ENCODE data around the gene PBLD. TPM values are rescaled to one million over a fixed set of nuclear protein-coding genes. Genes with fewer than 3 reads are reported as not detected.

Gene PBLD
- total RNA-seq, 1 experiment from 2014 or later = 3.5 TPM

- Histone ChIP-seq H3K27me3 (ENCODE audit: insufficient read depth, low read length) (no peaks in the 10 kb centered on the region), H3K56ac (ENCODE audit: insufficient read length, low read depth, low read length) (no peak overlapping the region), H2BK15ac (ENCODE audit: low read depth, low read length) (no peak overlapping the region), H3K9ac (ENCODE audit: extremely low read depth, insufficient read length, low read length) (no peak overlapping the region), H3K9me3 (ENCODE audit: control insufficient read depth, low read depth, low read length) (no peaks in the 10 kb centered on the region), H3K79me2 (ENCODE audit: insufficient read depth, low read length) (no peaks in the 10 kb centered on the region), H2BK120ac (ENCODE audit: low read depth, low read length, poor library complexity, severe bottlenecking) (no peak overlapping the region), H2BK12ac (ENCODE audit: insufficient read length, low read depth, low read length) (no peak overlapping the region), H3K79me1 (ENCODE audit: insufficient read depth, low read depth, low read length, poor library complexity, severe bottlenecking) (no peaks in the 10 kb centered on the region), H2BK20ac (ENCODE audit: low read depth, low read length, poor library complexity, severe bottlenecking) (no peak overlapping the region), H2BK5ac (ENCODE audit: insufficient read length, low read length) (no peak overlapping the region), H4K20me1 (ENCODE audit: control insufficient read depth, insufficient read depth, insufficient read length) (no peaks in the 10 kb centered on the region), H3K4ac (ENCODE audit: low read depth, low read length) (no peak overlapping the region), H3T11ph (ENCODE audit: low read length) (no peak overlapping the region), H4K8ac (replicated peaks; ENCODE audit: insufficient read length, low read depth, low read length) (no peak overlapping the region), H3K14ac (ENCODE audit: insufficient read depth, low read length) (no peak overlapping the region), H2AK5ac (ENCODE audit: insufficient read length, low read length) (no peak overlapping the region), H3K18ac (ENCODE audit: insufficient read length, low read depth, low read length) (no peak overlapping the region), H4K5ac (ENCODE audit: insufficient read length, low read depth, low read length) (no peak overlapping the region), H3K23ac (ENCODE audit: insufficient read length, low read depth, low read length) (no peak overlapping the region), H2AFZ (ENCODE audit: low read length) (no peak overlapping the region), H3K4me1 (ENCODE audit: insufficient read depth, low read length) (no peaks in the 10 kb centered on the region), H3K23me2 (ENCODE audit: insufficient read length, low read depth, low read length, poor library complexity, severe bottlenecking) (no peaks in the 10 kb centered on the region), H3K4me2 (ENCODE audit: insufficient read depth, insufficient read length, low read length) (no peak overlapping the region), H4K91ac (ENCODE audit: insufficient read length, low read depth, low read length) (no peak overlapping the region), H3K27ac (ENCODE audit: insufficient read length, low read depth, low read length) (no peak overlapping the region)
- no peak for DNase-seq
- H3K27ac Mint-ChIP-seq = no peak overlapping the region
- no peak overlapping the region for H3K4me3 Mint-ChIP-seq
- H3K4me1 Mint-ChIP-seq = no peaks in the 10 kb centered on the region
- no peaks in the 10 kb centered on the region for H3K9me3 Mint-ChIP-seq
- H3K27me3 Mint-ChIP-seq (ENCODE audit: low read depth) = peaks cover 2% of the 10 kb centered on the region
- no peaks in the 10 kb centered on the region for H3K36me3 Mint-ChIP-seq (ENCODE audit: insufficient read depth in 1 of 3, low read depth in 3 of 3)
- TF ChIP-seq CTCF (conservative IDR thresholded peaks at IDR 0.05) = no peak
- WGBS (ENCODE audit: extremely low coverage, insufficient read length, low lambda C conversion rate) = no CpG with 5 or more reads among the region's 5 CpGs
Measured at GRCh38 chr10:68239069-68239468, 93.7 kb downstream of the PBLD start.
